ENCODE measurements around the gene RPS17. TPM values are rescaled to one million over a fixed set of nuclear protein-coding genes. Genes with fewer than 3 reads are reported as not detected.

Gene RPS17
- total RNA-seq, 1 donor: 1,371 TPM

DNA sequence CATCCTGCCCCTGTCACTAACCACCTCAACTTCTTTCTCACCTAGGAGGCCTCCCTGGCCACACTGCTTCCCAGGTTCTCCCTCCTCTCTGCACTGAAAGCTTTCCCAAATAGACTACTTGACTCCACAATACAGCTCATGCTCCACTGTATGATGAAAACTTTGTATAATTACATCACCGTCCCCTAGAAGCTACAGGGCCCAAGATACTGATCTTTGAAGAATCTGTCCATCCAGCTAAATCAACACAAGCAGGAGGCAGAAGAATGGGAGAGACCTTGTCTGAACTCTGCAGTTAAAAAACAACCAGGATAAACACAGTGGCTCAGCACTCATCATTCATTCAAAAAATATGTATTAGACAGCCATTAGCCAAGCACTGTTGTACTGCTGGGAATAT is 26.4 kb upstream of the RPS17 start:
- H3K4me3 ChIP-seq (ENCODE audit: low read depth, low read length): no peak overlapping the region
- TF ChIP-seq, protein P1, sequence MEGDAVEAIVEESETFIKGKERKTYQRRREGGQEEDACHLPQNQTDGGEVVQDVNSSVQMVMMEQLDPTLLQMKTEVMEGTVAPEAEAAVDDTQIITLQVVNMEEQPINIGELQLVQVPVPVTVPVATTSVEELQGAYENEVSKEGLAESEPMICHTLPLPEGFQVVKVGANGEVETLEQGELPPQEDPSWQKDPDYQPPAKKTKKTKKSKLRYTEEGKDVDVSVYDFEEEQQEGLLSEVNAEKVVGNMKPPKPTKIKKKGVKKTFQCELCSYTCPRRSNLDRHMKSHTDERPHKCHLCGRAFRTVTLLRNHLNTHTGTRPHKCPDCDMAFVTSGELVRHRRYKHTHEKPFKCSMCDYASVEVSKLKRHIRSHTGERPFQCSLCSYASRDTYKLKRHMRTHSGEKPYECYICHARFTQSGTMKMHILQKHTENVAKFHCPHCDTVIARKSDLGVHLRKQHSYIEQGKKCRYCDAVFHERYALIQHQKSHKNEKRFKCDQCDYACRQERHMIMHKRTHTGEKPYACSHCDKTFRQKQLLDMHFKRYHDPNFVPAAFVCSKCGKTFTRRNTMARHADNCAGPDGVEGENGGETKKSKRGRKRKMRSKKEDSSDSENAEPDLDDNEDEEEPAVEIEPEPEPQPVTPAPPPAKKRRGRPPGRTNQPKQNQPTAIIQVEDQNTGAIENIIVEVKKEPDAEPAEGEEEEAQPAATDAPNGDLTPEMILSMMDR (IDR thresholded peaks at IDR 0.05; ENCODE audit: insufficient read depth, low read depth, low read length): no peak
- DNase-seq (ENCODE audit: low read depth): peak; percentile 11

GRCh38 chr15:82558502-82558901 is 18.2 kb upstream of the RPS17 start:
- TF ChIP-seq, protein P1 (IDR thresholded peaks at IDR 0.05; ENCODE audit: insufficient read depth, low read depth, low read length): no peak
- H3K4me3 ChIP-seq (ENCODE audit: low read depth, low read length): no peak overlapping the region
- DNase-seq (ENCODE audit: low read depth): no peak

GRCh38 chr15:82556315-82557035 is 16.2 kb upstream of the RPS17 start:
- TF ChIP-seq, protein P1 (IDR thresholded peaks at IDR 0.05; ENCODE audit: insufficient read depth, low read depth, low read length): no peak
- no peak for DNase-seq (ENCODE audit: low read depth)
- no peak overlapping the region for H3K4me3 ChIP-seq (ENCODE audit: low read depth, low read length)

GRCh38 chr15:82554849-82555248 is 14.6 kb upstream of the RPS17 start:
- no peak overlapping the region for H3K4me3 ChIP-seq (ENCODE audit: low read depth, low read length)
- DNase-seq (ENCODE audit: low read depth): no peak

GRCh38 chr15:82554351-82554750 is 14.1 kb upstream of the RPS17 start:
- no peak overlapping the region for H3K4me3 ChIP-seq (ENCODE audit: low read depth, low read length)
- DNase-seq (ENCODE audit: low read depth): no peak
- TF ChIP-seq, protein P1 (IDR thresholded peaks at IDR 0.05; ENCODE audit: insufficient read depth, low read depth, low read length): no peak

More at GRCh38 chr15:82554849-82555248, 14.6 kb upstream of the RPS17 start:
- TF ChIP-seq, protein P1 (IDR thresholded peaks at IDR 0.05; ENCODE audit: insufficient read depth, low read depth, low read length): no peak

GRCh38 chr15:82553846-82554245 is 13.6 kb upstream of the RPS17 start:
- no peak overlapping the region for H3K4me3 ChIP-seq (ENCODE audit: low read depth, low read length)
- TF ChIP-seq, protein P1 (IDR thresholded peaks at IDR 0.05; ENCODE audit: insufficient read depth, low read depth, low read length): no peak
- DNase-seq (ENCODE audit: low read depth): no peak

- H3K4me3 ChIP-seq (ENCODE audit: low read depth, low read length): no peak overlapping the region
- TF ChIP-seq, protein P1 (IDR thresholded peaks at IDR 0.05; ENCODE audit: insufficient read depth, low read depth, low read length): no peak
- DNase-seq (ENCODE audit: low read depth): no peak
Measured at GRCh38 chr15:82552861-82553260, 12.6 kb upstream of the RPS17 start.
